Panc1 (cell line): ENCODE data around the gene CRYBG1. TPM values are rescaled to one million over a fixed set of nuclear protein-coding genes. Genes with fewer than 3 reads are reported as not detected.

Source experiments
- ATAC-seq: fragments of 200-7000 bp; cut with Tn5 transposase; 2 replicates; pipeline ENCODE4 v1.9.1; 2020; ENCODE audit warnings: mild to moderate bottlenecking, moderate library complexity
- BruUV-seq: library from RNA; stranded (reverse); fragments of 400-500 nt; replicated peaks from 2 replicates; lab custom pipeline; 2021; lab: Mats Ljungman, UMichigan
- CTCF ChIA-PET: fragments of 300-600 bp; sonication (Branson Sonifier 250); formaldehyde crosslinking; loops from one replicate; lab custom pipeline; 2022; ENCODE audit warnings: antibody characterized with exemption; lab: Charles Lee
- POLR2A ChIA-PET: fragments of 300-600 bp; sonication (Branson Sonifier 250); formaldehyde crosslinking; loops from one replicate; lab custom pipeline; 2022; ENCODE audit warnings: antibody characterized with exemption; lab: Charles Lee
- DNase-seq: peaks from one replicate; pipeline ENCODE4 v3.0.0-alpha.2; 2010; ENCODE audit warnings: low read depth, low spot score
- H3K27ac ChIP-seq: 2 replicates; pipeline ENCODE4 v1.5.1; 2011; ENCODE audit warnings: mild to moderate bottlenecking, low read length, inconsistent platforms
- H3K27me3 ChIP-seq: fragments of 200-500 bp; sonication (Bioruptor generic); 2 replicates; pipeline ENCODE4 v1.6.0; 2014; ENCODE audit warnings: low read length, inconsistent platforms; ENCODE audit not compliant: control insufficient read depth, insufficient read depth
- H3K36me3 ChIP-seq: fragments of 200-500 bp; sonication (Bioruptor generic); 2 replicates; pipeline ENCODE4 v1.5.1; 2014; ENCODE audit warnings: inconsistent platforms, mild to moderate bottlenecking, low read length, moderate library complexity; ENCODE audit not compliant: control insufficient read depth, insufficient read depth
- H3K4me1 ChIP-seq: 2 replicates; pipeline ENCODE4 v1.5.1; 2011; ENCODE audit warnings: inconsistent platforms, mild to moderate bottlenecking, low read length, moderate library complexity; ENCODE audit not compliant: control insufficient read depth, insufficient read depth
- H3K4me3 ChIP-seq, 2 experiments: 2 replicates each; pipeline ENCODE4 v1.5.1; 2011 to 2012; ENCODE audit warnings: low read depth in 2 of 2, low read length in 2 of 2, mild to moderate bottlenecking in 2 of 2, inconsistent platforms in 1 of 2, moderate library complexity in 1 of 2
- H3K9me3 ChIP-seq: fragments of 200-500 bp; sonication (Bioruptor generic); 2 replicates; pipeline ENCODE4 v1.5.1; 2014; ENCODE audit warnings: low read depth, mild to moderate bottlenecking, inconsistent platforms, low read length, moderate library complexity; ENCODE audit not compliant: control insufficient read depth, insufficient read depth
- POLR2AphosphoS5 ChIP-seq: IDR thresholded peaks from 2 replicates; pipeline ENCODE4 v1.6.1; 2012; ENCODE audit warnings: mild to moderate bottlenecking, low read depth, low read length, moderate library complexity
- SIN3A ChIP-seq: IDR thresholded peaks from 2 replicates; pipeline ENCODE4 v1.6.1; 2012; ENCODE audit warnings: low read depth, mild to moderate bottlenecking, low read length, moderate library complexity, borderline replicate concordance; ENCODE audit not compliant: insufficient read depth
- TCF7L2 ChIP-seq: IDR thresholded peaks from 2 replicates; pipeline ENCODE4 v1.6.1; 2011; ENCODE audit warnings: mild to moderate bottlenecking, low read depth, low read length, inconsistent platforms
- in situ Hi-C: cut with HindIII; loops from 2 replicates; pipeline ENCODE4 v1.10.0; 2016; ENCODE audit warnings: low sequenced_read_pairs, low pct_unique_long_range_greater_than_20kb
- intact Hi-C: fragments of 100-400 bp; cut with micrococcal nuclease; formaldehyde crosslinking; loops from one replicate; pipeline ENCODE4 v1.10.0; 2022; ENCODE audit not compliant: unreplicated experiment
- total RNA-seq: library from RNA; stranded (reverse); gene quantifications from one replicate; pipeline ENCODE4 v1.2.1, GENCODE V29; 2021; ENCODE audit not compliant: unreplicated experiment
- TF ChIP-seq, protein P1 (sequence below): fragments of 450-650 bp; IDR thresholded peaks from 2 replicates; pipeline ENCODE4 v1.5.1; 2017; ENCODE audit warnings: mild to moderate bottlenecking
- TF ChIP-seq, protein P2 (sequence below), 2 experiments: IDR thresholded peaks; 2 replicates each; pipeline ENCODE4 v1.6.1; 2011 to 2012; ENCODE audit warnings: low read depth in 2 of 2, control low read depth in 1 of 2, low read length in 1 of 2, mild to moderate bottlenecking in 1 of 2, moderate library complexity in 1 of 2; ENCODE audit not compliant: insufficient read depth in 1 of 2

The CRYBG1 gene
- total RNA-seq, 1 experiment from 2014 or later, result 32.3 TPM

DNA sequence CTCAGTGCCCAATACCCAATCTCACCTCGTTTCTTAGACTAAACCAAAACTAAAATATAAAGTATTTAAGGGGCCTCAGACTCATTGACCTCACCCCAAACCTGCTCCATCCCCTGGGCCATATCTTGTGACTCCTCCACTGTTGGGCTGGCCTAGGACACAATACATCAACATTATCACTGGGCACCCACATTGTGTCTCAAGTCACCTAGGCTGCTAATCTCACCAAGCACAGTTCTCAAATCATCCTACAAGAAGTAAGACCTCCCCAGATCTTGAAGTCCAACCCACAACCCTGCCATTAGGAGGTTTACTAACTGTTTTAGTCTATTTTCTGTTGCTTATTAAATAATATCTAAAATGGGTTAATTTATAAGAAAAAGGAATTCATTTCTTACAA is 96.2 kb downstream of the CRYBG1 start:
- no peak for DNase-seq
- no TSS peak for BruUV-seq
- Histone ChIP-seq H3K36me3 (no peaks in the 10 kb centered on the region), H3K4me3 (no peak overlapping the region), H3K27me3 (no peaks in the 10 kb centered on the region), H3K4me1 (no peaks in the 10 kb centered on the region), H3K27ac (no peak overlapping the region), H3K9me3 (no peaks in the 10 kb centered on the region)
- in situ Hi-C loops (no loop called here), intact Hi-C loops (no loop called here)
- CTCF ChIA-PET, result no interaction called here
- POLR2A ChIA-PET, result no interaction called here
- ATAC-seq, result no peak
- TF ChIP-seq, protein P1, sequence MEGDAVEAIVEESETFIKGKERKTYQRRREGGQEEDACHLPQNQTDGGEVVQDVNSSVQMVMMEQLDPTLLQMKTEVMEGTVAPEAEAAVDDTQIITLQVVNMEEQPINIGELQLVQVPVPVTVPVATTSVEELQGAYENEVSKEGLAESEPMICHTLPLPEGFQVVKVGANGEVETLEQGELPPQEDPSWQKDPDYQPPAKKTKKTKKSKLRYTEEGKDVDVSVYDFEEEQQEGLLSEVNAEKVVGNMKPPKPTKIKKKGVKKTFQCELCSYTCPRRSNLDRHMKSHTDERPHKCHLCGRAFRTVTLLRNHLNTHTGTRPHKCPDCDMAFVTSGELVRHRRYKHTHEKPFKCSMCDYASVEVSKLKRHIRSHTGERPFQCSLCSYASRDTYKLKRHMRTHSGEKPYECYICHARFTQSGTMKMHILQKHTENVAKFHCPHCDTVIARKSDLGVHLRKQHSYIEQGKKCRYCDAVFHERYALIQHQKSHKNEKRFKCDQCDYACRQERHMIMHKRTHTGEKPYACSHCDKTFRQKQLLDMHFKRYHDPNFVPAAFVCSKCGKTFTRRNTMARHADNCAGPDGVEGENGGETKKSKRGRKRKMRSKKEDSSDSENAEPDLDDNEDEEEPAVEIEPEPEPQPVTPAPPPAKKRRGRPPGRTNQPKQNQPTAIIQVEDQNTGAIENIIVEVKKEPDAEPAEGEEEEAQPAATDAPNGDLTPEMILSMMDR, result no peak
- TF ChIP-seq, protein P2, sequence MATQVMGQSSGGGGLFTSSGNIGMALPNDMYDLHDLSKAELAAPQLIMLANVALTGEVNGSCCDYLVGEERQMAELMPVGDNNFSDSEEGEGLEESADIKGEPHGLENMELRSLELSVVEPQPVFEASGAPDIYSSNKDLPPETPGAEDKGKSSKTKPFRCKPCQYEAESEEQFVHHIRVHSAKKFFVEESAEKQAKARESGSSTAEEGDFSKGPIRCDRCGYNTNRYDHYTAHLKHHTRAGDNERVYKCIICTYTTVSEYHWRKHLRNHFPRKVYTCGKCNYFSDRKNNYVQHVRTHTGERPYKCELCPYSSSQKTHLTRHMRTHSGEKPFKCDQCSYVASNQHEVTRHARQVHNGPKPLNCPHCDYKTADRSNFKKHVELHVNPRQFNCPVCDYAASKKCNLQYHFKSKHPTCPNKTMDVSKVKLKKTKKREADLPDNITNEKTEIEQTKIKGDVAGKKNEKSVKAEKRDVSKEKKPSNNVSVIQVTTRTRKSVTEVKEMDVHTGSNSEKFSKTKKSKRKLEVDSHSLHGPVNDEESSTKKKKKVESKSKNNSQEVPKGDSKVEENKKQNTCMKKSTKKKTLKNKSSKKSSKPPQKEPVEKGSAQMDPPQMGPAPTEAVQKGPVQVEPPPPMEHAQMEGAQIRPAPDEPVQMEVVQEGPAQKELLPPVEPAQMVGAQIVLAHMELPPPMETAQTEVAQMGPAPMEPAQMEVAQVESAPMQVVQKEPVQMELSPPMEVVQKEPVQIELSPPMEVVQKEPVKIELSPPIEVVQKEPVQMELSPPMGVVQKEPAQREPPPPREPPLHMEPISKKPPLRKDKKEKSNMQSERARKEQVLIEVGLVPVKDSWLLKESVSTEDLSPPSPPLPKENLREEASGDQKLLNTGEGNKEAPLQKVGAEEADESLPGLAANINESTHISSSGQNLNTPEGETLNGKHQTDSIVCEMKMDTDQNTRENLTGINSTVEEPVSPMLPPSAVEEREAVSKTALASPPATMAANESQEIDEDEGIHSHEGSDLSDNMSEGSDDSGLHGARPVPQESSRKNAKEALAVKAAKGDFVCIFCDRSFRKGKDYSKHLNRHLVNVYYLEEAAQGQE (IDR thresholded peaks at IDR 0.05; ENCODE audit: insufficient read depth in 1 of 2, low read depth in 2 of 2, low read length in 1 of 2), result no peak
- TF ChIP-seq SIN3A (no peak), POLR2AphosphoS5 (no peak), TCF7L2 (no peak)

DNA sequence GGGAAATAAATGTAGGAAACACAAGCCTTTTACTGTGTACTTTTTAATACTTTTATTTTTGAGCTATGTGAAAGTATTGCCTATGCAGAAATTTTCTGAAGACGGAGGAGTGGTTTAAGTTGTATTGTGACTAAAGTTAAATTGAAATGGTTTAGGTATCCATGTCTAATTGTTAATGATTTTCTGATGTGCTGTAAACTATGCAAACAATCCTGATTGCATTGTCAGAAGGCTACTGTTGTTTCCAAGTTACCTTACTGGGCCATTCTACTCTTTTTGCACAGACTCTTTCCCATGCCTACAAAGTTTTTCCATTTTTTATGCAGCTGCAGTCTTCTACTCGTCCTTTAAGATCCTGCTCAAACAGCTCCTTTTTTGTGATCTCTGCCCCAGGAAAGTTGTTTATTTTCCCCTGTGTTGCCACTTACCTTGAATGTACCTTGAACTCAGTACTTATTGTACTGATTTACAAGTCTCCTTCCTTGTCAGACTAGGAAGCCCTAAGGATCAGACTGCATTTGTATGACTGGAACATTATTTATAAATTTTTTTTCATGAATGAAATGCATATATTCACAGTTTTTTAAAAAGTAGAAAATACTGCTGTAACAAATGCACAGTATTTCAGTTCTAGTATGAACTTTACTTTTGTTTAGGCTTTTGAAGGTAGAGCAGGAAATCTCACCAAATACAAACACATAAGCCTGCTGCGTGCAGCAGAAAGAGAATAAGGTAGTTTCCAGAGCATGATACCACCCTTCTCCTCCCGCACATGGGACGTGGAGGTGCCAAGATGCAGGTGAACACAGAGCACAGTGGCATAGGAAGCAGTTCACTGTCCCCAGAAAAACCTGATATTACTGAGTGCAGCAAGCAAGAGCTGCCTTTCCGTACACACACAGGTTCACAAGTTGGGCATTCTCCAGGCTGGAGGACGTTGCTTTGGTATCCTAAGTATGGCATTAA is 97.8 kb downstream of the CRYBG1 start:
- intact Hi-C loops (no loop called here), in situ Hi-C loops (no loop called here)
- DNase-seq (no peak), ATAC-seq (no peak)
- H3K27me3 ChIP-seq, result no peaks in the 10 kb centered on the region
- H3K27ac ChIP-seq, result no peak overlapping the region
- BruUV-seq, result no TSS peak
- H3K9me3 ChIP-seq, result no peaks in the 10 kb centered on the region
- H3K36me3 ChIP-seq, result no peaks in the 10 kb centered on the region
- TF ChIP-seq, protein P2 (IDR thresholded peaks at IDR 0.05; ENCODE audit: insufficient read depth in 1 of 2, low read depth in 2 of 2, low read length in 1 of 2), result no peak
- no peak for TF ChIP-seq TCF7L2
- TF ChIP-seq SIN3A, result no peak
- TF ChIP-seq POLR2AphosphoS5, result no peak
- TF ChIP-seq, protein P1, result no peak
- H3K4me1 ChIP-seq, result no peaks in the 10 kb centered on the region
- POLR2A ChIA-PET, result no interaction called here
- no peak overlapping the region for H3K4me3 ChIP-seq
- CTCF ChIA-PET, result no interaction called here
